Left lung (tissue), 10 donors: Measurements from ENCODE around the gene TRNP1. TPM values are rescaled to one million over a fixed set of nuclear protein-coding genes. Genes with fewer than 3 reads are reported as not detected.
A peak's percentile ranks its signal among the peaks of the same experiment; 100 is the strongest.

Source experiments
- ATAC-seq: fragments of 200-7000 bp; cut with Tn5 transposase; one replicate; pipeline ENCODE4 v1.9.1; 2020; ENCODE audit warnings: moderate library complexity
- DNase-seq, 4 donors: peaks; one replicate each; pipeline ENCODE4 v3.0.0-alpha.2; 2013 to 2020
- H3K27ac ChIP-seq, 2 donors: fragments of 200-600 bp; sonication (generic) in 1 of 2; one replicate each; pipeline versions ENCODE4 v1.5.0 to v1.8.0; 2020 to 2021
- H3K27me3 ChIP-seq, 2 donors: fragments of 200-600 bp; sonication (generic) in 1 of 2; one replicate each; pipeline versions ENCODE4 v1.5.0 to v1.8.0; 2020 to 2021
- H3K36me3 ChIP-seq, 2 donors: fragments of 200-600 bp; sonication (generic) in 1 of 2; one replicate each; pipeline versions ENCODE4 v1.5.0 to v1.8.0; 2020 to 2021
- H3K4me1 ChIP-seq, 2 donors: fragments of 200-600 bp; one replicate each; pipeline ENCODE4 v1.8.0; 2021
- H3K4me3 ChIP-seq, 2 donors: fragments of 200-600 bp; sonication (generic) in 1 of 2; one replicate each; pipeline versions ENCODE4 v1.5.0 to v1.8.0; 2020 to 2021; ENCODE audit warnings: mild to moderate bottlenecking in 1 of 2
- H3K9me3 ChIP-seq, 2 donors: fragments of 200-600 bp; sonication (generic) in 1 of 2; one replicate each; pipeline versions ENCODE4 v1.5.0 to v1.8.0; 2020 to 2021
- intact Hi-C, 2 donors: fragments of 100-400 bp; cut with DNase I; formaldehyde crosslinking; loops; one replicate each; pipeline versions ENCODE4 v1.11.2 to v1.14.2; 2022
- polyA plus RNA-seq, 6 donors: library from polyadenylated mRNA; unstranded; fragments of 120-200 nt; gene quantifications; one replicate each; pipeline ENCODE4 v1.2.1, GENCODE V29; 2013; ENCODE audit not compliant: insufficient read length in 6 of 6
- total RNA-seq, 2 donors: library from RNA; stranded (reverse); fragmentation: NEBNext Ultra II Directional; extraction: Animal tissue kit (Norgen Biotek cat#: 25700); gene quantifications; one replicate each; pipeline ENCODE4 v1.2.1, GENCODE V29; 2021
- TF ChIP-seq, protein P1 (sequence below), 2 donors: fragments of 200-600 bp; sonication (generic) in 1 of 2; IDR thresholded peaks; one replicate each; pipeline versions ENCODE4 v1.5.0 to v1.8.0; 2021; ENCODE audit warnings: antibody characterized with exemption in 2 of 2
- donor health status: DM: no; HTN: yes; CAD: no.
- donor health status: DM: no; HTN: no; CAD: no.

The TRNP1 gene
- total and polyA plus RNA-seq, 8 donors: 1.6 to 27.7 (median 3.2) TPM

DNA sequence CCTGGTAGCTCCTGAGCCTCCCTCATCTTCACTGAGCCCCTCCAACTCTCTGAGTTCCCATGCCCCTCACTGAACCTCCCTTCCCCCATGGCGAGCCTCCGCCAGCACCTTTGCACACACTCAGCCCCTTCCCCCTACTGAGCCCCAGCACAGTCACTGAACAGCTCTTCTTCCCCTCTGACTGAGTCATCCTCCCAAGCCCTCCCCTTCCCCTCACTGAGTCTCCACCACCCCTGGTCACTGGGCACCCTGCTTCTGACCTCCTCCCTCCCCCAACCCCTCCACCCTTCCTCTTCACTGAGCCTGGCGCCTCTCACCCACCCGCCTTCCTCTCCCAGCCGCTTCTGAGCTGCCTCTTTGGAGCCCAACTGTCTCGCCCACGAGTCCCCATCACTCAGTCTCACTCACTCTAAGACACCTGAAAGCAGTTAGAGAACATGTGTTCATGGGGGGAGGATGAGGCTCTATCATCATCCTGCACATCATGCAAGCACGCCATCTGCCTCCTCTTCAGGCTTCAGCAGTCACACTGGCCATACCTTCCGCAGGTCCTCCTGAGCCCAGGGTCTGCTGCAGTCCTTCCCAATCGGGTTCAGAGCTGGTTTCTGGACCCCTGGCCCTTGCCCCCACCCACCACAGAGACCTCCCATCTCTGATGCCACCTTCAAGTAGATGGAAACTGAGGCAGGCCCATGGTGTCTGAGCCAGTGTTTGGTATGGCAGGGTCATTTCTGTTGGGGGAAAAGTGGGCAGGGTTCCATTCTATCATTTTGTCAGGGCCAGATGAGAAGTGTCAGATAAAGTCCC lies 2.0 kb upstream of the TRNP1 start:
- peaks cover 15 to 81% of the 10 kb centered on the region in 2 donors for H3K27me3 ChIP-seq
- H3K27ac ChIP-seq: no peak overlapping the region
- no peak for DNase-seq
- TF ChIP-seq, protein P1, sequence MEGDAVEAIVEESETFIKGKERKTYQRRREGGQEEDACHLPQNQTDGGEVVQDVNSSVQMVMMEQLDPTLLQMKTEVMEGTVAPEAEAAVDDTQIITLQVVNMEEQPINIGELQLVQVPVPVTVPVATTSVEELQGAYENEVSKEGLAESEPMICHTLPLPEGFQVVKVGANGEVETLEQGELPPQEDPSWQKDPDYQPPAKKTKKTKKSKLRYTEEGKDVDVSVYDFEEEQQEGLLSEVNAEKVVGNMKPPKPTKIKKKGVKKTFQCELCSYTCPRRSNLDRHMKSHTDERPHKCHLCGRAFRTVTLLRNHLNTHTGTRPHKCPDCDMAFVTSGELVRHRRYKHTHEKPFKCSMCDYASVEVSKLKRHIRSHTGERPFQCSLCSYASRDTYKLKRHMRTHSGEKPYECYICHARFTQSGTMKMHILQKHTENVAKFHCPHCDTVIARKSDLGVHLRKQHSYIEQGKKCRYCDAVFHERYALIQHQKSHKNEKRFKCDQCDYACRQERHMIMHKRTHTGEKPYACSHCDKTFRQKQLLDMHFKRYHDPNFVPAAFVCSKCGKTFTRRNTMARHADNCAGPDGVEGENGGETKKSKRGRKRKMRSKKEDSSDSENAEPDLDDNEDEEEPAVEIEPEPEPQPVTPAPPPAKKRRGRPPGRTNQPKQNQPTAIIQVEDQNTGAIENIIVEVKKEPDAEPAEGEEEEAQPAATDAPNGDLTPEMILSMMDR (IDR thresholded peaks at IDR 0.05): no peak
- H3K36me3 ChIP-seq: no peaks in the 10 kb centered on the region
- peaks cover 0 to 37% of the 10 kb centered on the region in 2 donors for H3K4me1 ChIP-seq
- intact Hi-C loops: no loop called here
- H3K9me3 ChIP-seq: no peaks in the 10 kb centered on the region
- ATAC-seq: peak; percentile 5
- no peak overlapping the region for H3K4me3 ChIP-seq

DNA sequence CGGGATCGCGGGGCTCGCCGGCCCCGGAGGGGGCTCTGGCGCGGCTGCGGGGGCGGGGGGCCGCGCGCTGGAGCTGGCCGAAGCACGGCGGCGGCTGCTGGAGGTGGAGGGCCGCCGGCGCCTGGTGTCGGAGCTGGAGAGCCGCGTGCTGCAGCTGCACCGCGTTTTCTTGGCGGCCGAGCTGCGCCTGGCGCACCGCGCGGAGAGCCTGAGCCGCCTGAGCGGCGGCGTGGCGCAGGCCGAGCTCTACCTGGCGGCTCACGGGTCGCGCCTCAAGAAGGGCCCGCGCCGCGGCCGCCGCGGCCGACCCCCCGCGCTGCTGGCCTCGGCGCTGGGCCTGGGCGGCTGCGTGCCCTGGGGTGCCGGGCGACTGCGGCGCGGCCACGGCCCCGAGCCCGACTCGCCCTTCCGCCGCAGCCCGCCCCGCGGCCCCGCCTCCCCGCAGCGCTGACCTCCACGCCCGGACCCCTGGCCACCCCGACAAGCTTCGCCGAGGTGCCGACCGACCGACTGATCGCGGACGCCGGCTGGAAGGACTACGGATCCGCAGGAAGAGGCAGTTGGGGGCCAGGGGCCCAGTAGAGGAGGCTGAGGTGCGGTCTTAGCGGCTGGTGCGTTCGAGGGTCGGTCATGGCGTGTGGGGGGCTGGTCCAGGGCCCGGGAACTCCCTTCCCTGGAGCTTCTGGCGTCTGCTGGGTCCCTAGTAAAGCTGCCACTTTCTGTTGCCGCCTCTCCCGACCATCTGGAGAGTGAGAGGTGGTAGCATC lies 711 bp downstream of the TRNP1 start:
- Histone ChIP-seq H3K27ac (peak overlapping the region in 1 of 2 donors; percentile 48), H3K4me1 (peaks cover 11 to 56% of the 10 kb centered on the region in 2 donors), H3K4me3 (peak overlapping the region; percentile 62 to 72), H3K36me3 (no peaks in the 10 kb centered on the region), H3K9me3 (no peaks in the 10 kb centered on the region), H3K27me3 (peaks cover 15 to 75% of the 10 kb centered on the region in 2 donors)
- DNase-seq (peak in 1 of 4 donors; percentile 83), ATAC-seq (no peak)
- intact Hi-C loops: no loop called here
- TF ChIP-seq, protein P1 (IDR thresholded peaks at IDR 0.05): no peak

DNA sequence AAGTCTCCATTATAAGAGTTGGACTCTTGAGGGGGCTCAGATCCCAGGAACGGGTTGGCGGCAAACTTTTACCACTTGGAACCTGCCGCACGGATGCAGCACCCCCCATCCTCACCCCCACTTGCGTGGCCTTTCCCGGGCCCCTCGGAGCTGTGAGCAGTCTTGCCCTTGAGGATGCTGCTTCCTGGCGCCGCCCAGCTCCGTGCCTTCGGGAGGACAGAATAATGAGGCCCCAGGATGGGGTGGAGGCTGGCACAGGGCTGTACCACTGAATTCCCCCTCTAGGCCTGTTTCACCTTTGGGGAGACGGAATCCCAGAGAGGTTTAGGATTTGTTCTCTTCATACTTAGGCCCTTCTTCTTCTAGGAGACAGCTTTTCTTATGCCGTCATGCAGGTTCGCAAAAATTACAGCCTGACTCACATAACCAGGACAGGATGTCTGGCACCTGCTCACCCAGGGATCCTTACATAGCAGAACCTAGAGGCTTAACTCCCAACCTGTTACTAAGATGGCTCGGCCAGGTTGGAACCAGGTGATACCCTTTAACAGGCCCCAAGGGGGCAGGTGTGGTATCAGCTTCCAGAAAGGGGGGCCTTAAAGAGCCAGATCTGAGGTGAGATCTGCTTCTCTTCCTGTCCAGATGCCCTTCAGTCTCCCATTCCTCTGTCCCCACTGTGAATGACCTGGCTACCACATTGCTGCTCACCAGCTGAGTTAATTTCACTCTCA lies 1.5 kb downstream of the TRNP1 start:
- Histone ChIP-seq H3K4me1 (peaks cover 16 to 64% of the 10 kb centered on the region in 2 donors), H3K9me3 (no peaks in the 10 kb centered on the region), H3K27ac (no peak overlapping the region), H3K36me3 (no peaks in the 10 kb centered on the region), H3K4me3 (peak overlapping the region; percentile 37 to 62), H3K27me3 (peaks cover 15 to 74% of the 10 kb centered on the region in 2 donors)
- DNase-seq: no peak
- TF ChIP-seq, protein P1 (IDR thresholded peaks at IDR 0.05): no peak
- intact Hi-C loops: loop anchor here in 1 of 2 donors (5.0 kb wide), 1 partner anchor 102 kb away; no protein-coding TSS in a partner anchor
- no peak for ATAC-seq

DNA sequence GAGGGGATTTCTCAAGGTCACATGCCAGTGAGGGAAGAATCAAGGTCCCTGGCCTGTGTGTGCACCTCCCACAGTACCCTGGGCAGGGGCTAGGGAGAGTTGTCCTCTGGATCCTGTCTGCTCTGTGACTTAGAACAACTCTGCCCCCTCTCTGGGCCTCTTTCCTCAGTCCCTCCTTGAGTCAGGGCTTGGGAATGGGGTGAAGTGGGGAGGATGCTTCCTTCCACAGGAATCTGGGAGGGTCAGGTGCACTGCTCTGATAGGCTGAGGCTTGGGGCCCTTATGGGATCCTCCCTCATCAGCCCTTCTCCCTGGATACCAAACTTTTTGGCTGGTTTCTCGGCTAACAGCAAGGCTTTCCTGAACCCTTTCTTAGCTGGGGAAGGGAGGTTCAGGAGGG lies 2.5 kb downstream of the TRNP1 start:
- Histone ChIP-seq H3K27ac (no peak overlapping the region), H3K27me3 (peaks cover 15 to 63% of the 10 kb centered on the region in 2 donors), H3K4me3 (peak overlapping the region in 1 of 2 donors; percentile 62), H3K9me3 (no peaks in the 10 kb centered on the region), H3K4me1 (peaks cover 16 to 65% of the 10 kb centered on the region in 2 donors), H3K36me3 (no peaks in the 10 kb centered on the region)
- no peak for ATAC-seq
- TF ChIP-seq, protein P1 (IDR thresholded peaks at IDR 0.05): no peak
- intact Hi-C loops: loop anchor here in 1 of 2 donors (5.0 kb wide), 1 partner anchor 101 kb away; no protein-coding TSS in a partner anchor
- DNase-seq: no peak
